Hematopoietic multipotent progenitor cell treated with erythropoietin and hydrocortisone succinate and interleukin-3 and kit ligand, for 6 days (in vitro differentiated cells): ENCODE measurements around the gene SMG6.
A peak's percentile ranks its signal among the peaks of the same experiment; 100 is the strongest.
"Not testable (repeated sequence)": the region's sequence is repeated elsewhere in the genome, so short reads cannot be mapped to it uniquely, and the experiment has no call there.

Source experiments
- DNase-seq: peaks from one replicate; pipeline ENCODE4 v3.0.0-alpha.2; 2015

Gene SMG6

DNA sequence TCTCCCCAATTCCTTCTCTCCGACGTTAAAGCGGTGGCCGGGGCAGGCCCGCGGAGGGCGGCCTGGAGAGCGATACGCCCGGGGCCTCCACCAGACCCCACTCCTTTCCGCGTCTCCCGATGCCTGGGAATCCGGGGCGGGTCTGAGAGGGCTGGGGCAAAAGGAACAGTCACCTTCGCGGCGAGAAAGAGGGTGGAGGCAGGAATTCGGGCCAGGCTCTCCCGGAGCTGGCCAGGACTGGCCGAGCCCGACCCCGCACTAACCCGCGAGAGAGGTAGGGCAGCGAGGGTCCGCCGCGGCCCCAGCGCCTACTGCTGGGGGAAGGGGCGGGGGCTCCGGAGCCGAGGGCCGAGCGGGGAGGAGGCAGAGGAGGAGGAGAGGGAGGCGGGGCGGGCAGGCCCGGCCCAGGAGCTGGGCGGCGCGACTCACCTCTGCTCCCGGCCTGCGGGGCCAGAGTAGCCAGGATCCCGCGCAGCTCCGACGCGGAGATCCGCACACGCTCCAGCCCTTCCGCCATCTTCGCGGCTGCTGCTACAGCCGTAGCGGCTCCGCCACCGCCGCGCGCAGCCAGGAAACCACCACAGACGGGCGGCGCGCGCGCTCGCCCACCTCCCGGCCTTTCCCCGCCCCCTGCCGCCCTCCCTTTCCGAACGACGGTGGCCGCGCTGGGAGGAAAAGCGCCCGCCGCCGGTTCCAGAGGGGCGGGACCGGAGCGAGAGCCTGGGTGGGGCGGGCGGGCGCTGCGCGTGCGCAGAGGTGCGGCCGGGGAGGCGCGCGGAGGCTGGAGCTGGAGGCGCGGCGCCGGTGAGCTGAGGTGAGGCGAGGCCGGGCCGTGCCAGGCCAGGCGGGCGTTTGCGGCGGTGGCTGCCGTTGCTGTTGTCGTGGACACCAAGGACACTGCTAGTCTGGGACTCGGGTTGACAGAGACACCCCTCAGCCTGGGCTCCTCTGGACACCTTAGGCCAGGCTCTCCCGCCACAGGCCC lies at the start of gene SMG6, which contains the start of gene SRR:
SMG6 (minus strand) TSS at position 582 of the 985 bp plus-strand sequence; CDS start at position 517, 65 bp downstream.
SRR (plus strand) TSS at position 747 of the 985 bp plus-strand sequence. CDS start 11,611 bp downstream, outside the sequence.
- DNase-seq: peak; percentile 95

DNA sequence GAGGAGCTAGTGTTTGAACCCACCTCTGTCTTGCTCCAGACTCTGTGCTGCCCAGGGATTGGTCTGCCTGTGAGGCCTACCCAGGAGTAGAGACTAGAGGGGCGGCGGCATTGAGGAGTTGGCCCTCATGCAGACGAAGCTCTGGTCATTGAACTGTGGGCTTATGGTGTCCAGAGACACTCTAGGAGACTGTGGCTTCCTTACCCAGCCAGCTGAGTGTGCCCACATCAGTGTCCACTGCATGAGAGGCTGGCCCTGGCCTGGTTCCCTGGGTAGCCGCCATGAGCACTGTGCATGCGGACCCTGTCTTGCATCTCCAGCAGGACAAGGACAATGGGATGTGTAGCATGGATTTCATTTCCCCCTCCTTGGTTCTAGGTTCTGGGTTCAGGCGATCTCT lies 47.7 kb upstream of the SMG6 start:
- no peak for DNase-seq

DNA sequence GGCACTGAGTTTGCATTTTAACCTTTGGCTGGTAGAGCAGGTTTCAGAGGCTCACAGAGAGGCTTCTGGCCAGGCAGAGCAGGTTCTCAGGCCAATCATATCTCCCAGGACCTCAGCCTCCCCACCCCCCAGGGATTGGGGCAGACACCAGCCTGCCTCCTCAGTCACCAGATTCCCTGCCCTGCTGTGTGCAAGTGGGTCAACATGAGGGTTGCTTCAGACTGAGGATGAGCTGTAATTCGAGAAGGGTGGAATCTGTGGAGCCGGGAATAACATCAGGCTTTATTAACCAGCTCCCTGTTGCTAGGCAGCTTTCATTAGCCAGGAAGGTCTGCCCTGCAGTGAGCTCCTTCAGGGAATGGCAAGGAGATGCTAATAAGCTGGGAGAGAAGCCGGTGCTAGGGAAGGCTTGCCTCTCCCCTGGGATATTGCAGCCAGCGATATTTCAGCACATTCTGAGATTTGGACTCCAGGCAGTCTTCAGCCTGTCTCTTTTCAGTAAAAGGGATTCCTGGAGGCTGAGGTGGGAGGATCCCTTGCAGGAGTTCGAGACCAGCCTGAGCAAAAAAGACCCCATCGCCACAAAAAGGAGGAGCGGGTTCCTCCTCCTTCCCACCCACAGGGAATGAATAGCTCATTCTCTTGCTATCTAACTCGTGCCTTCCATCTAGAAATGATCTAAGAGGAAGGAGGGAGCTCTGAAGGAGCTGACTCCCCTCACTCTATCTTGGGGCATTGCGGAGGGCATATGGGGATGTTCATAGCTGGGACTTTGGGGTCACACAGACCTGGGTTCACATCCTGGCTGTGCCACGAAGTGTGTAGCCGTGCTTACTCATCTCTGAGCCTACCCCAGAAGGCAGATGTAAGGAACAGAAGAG lies 44.5 kb upstream of the SMG6 start:
- DNase-seq: no peak

DNA sequence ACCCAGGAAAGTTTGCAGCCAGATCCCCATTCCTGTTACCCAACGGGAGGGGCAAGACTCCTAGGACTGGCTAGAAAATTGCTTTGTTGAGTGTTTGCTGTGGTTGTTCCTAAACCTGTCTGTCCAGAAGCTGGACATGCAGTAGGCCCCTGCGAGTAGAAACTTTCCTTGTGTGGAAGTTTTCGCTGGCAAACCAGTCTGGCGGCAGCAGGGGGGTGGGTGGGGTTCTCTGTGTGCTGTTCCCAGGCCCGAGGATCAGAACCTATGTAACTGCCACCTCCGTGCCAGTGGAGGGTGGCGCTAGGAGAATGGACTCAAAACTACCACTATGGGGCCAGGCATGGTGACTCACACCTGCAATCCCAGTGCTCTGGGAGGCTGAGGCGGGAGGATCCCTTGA lies 42.9 kb upstream of the SMG6 start:
- DNase-seq: no peak

DNA sequence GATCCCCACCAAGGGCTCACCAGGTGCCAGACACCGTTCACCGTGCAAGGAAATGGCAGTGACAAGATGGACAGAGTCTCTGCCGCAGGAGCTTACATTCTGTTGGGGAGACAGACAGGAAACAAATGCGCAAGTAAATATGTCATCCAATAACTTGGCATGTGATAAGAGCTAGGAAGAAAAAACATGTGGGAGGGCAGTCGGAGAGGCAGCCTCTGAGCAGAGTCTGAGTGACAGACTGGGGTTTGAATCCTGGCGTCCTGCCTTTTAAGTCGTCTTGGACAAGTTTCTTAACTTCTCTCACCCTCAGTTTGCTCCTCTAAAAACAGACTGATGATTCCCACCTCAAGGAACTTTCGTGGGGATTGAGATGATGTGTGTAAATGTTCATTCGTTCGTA lies 40.9 kb upstream of the SMG6 start:
- DNase-seq: no peak

DNA sequence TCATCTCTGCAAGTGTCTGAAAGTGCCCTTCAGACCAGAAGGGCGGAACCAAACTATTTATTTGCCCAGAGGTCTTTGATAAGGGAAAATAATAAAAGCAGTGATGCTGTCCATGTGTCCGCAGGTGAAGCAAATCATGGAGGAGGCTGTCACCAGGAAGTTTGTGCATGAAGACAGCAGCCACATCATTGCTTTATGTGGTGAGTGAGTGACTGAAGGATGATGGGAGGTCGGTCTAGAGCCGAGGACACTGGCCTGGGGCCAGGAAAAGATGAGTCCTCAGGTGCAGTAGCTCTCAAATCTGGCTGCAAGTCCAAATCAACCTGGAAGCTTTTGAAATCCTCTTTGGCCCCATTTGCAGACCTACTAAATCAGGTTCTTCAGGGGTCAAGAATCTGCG lies 39.8 kb upstream of the SMG6 start:
- DNase-seq: no peak

DNA sequence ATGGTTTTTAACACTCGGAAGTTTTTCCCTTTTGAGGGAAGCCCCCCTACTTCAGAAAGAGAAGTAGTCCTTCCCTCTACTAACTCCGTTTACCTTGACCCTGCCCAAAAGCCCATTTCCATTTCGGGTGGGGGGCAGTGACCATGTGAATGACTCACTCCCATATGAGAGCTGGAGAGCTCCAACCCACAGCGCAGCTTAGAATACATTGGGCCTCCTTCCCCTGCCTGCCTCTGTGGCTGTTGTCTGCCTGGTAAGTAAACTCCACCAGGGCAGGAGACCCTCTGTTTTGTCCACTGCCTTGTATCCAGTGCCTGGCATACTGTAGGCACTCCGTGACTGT lies 34.7 kb upstream of the SMG6 start:
- DNase-seq: peak; percentile 23

DNA sequence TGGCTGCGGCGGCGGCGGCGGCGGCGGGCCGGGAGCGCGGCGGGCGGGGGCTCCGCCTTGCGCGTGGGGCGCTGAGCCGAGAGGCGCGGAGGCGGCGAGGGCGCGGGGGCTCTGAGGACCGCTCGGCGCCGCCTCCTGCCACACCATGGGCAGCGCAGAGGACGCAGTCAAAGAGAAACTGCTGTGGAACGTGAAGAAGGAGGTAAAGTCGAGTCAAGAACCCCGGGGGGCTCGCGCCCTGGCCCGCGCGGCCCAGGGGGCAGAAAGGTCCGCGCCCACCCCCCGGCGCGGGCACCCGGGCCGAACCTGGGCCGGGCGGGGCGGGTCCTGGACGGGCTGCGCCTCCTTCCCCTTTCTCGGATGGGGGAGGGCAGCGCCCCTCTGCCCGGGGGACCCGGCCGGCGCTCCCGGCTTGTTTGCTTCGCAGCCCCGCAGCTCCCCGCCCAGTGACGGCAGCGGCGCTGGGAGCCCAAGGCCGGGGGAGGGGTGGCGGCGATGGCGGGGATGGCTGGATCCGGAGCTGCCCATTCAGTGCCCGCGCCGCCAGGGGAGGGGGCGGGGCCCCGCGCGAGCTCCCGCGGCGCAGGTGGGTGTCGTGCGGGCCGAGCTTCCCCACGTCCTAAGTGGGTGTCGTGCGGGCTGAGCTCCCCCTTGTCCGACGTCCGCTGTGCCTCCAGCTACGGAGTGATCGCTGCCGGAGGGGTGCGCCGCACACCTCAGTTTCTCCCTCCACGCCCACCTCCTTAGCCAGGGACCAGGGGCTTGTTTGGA lies 34.1 kb upstream of the SMG6 start:
- DNase-seq: peak; percentile 69

DNA sequence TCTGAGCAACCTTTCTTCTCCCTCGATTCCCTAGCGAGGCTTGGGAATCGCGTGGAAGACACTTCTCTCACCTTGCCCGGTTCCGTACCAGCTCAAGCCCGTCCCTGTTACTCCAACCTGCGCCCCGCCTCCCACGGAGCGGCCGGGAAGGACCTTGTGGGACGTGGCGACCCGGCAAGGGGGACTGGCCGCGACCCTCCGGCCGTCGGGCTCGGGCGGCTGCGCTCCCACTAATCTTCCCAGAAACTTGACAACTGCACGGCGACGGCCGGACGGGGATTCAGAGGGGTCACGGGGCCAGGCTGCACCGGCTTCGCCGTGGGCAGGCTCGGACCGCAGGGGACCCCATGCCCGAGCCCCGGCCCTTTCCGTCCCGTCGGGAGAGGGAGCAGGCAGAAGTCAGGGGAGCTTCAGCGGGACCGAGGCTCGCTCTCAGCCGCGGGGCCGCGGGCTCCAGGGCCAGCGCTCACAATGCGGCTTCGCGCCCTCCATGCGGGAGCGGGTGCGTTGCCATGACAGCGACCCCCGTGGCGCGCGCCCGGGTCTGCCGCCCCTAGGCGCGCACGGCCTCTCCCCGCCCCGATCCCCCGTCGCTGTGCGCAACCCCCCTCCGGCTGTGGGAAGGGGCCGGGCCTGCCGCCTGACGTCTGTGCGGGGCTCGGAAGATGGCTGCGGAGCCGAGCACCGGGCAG lies 33.4 kb upstream of the SMG6 start, which contains the start of gene SGSM2:
SGSM2 (plus strand) TSS at position 650 of the 692 bp plus-strand sequence. CDS start 188 bp downstream, outside the sequence.
- peak; percentile 72 for DNase-seq

DNA sequence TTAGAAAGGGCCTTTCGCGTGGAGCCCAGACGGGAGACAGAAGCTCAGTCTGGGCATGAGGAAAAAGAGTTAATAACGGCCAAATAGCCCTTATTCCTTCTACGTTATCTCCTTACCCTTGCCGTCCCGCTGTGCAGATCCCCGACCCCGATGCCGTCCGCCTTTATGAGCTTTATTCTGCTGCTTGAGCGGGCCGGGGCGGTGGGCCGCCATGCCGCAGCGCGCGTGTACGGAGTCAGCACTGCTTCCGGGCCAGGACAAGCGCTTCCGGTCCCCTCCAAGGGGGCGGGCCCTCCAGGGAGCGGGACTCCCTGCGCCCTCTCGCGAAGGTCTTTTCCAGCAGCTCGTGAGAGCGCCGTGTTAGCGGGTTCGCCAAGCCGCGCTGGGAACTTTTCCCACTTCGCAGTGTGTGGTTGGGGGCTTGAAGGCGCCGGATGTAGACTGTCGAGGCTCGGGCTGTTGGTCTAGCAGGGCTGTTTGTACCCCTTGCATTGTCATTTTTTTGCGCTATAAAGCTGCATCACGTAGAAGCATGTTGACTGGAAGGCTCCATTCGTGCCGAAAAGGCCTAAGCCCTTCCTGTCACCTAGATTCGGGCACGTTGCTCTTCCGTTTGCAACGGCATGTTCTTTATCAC lies 32.7 kb upstream of the SMG6 start, which contains the start of gene TSR1:
TSR1 (minus strand) TSS at position 243 of the 637 bp plus-strand sequence; CDS start at position 213, 30 bp downstream.
- peak; percentile 97 for DNase-seq

DNA sequence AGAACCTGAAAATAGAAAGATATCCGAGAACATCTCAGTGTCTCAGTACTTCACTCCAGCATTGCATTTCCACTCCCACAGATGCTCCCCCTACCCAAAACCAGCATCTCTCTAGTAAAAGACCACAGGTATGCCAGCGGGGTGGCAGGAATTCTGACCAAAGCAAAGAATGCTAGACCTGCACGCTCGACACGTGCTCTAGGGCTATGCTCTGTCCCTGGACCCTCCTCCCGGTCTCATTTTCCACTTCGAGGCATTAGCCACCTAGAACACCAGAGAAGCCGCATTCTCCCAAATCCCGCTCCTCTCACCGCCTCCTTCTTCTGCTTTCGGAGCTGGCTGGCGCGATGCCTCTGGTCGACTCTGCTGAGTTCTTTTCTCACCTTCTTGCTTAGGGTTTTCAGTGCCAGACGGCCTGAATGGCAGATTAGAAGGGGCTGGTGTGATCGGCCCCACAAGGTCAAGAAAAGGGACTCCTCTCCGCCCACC lies 32.2 kb upstream of the SMG6 start:
- DNase-seq: peak; percentile 42

DNA sequence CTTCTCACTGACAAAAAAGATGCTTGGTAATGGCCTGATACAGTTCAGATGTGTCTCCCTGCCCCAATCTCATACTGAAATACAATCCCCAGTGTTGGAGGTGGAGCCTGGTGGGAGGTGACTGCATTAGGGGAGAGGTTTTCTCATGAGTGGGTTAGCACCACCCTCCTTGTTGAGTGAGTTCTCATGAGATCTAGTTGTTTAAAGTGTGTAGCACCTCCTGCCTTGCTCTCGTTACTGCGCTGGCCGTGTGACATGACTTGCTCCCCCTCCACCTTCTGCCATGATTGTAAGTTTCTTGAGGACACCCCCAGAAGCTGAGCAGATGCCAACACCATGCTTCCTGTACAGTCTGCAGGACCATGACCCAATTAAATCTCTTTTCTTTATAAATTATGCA lies 27.7 kb upstream of the SMG6 start:
- no peak for DNase-seq

DNA sequence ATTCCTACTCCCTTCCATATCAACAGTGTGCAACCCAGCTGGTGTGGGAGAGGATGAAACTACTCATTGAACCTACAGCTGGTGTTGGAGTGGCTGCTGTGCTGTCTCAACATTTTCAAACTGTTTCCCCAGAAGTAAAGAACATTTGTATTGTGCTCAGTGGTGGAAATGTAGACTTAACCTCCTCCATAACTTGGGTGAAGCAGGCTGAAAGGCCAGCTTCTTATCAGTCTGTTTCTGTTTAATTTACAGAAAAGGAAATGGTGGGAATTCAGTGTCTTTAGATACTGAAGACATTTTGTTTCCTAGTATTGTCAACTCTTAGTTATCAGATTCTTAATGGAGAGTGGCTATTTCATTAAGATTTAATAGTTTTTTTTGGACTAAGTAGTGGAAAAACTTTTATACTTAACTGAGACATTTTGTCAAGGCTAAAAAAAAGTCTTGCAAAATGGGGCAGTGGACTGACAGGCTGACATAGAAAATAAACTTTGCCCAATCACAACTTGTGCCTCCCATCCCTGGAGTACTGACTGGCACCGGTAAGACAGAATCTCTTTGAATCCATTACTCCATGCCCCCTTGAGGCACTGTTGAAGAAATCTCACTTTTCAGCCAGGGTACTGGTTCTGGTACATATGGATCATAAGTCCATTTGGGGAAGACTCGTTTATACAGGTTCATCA lies 20.2 kb upstream of the SMG6 start:
- DNase-seq: no peak

DNA sequence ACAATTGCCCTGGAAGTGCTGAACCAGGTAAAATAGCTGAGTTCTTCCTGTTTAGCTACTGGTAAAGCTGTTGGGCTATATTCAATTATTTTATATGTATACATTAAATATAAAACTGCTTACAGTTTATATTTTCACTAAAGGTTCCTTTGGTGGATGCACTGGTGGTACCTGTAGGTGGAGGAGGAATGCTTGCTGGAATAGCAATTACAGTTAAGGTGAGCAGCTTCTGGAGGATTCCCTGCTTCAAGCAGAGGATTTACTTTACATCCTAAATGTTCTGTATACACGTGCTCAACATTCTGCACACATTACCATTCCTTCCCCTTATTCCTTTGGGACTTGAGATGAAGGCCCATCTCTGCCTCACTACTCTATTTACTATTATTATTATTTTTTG lies 17.8 kb upstream of the SMG6 start:
- DNase-seq: no peak

DNA sequence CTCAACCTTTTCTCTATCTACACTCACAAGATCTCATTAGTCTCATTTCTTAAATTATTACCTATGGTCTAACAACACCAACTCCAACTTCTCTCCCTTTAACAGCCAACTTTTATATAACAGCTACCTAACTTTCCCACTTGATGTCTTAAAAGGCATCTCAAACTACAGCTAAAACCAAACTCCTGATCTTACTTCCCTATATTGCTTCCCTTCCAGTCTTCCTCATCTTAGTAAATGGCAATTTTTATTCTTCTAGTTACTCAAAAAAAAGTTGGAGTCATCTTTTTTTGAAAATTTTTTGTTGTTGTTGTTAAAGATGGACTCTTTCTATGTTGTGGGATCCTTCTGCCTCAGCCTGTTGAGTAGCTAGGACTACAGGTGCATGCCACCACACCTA lies 15.5 kb upstream of the SMG6 start:
- DNase-seq: no peak

DNA sequence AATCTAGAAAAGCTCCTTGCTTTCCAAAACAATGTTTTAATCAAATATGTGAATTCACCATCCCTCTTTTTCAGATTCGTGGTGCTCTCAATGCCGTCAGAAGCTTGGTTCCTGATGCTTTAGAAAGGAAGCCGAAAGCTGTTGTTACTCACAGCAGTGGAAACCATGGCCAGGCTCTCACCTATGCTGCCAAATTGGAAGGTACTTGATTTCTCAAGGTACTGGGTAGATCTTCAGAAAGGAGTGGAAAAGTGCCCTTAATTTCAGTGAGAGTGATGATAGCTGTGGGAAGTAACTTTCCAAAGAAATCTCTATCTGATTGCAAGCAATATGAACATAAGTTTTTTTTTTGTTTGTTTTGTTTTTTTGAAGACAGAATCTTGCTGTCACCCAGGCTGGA lies 14.2 kb upstream of the SMG6 start:
- no peak for DNase-seq

DNA sequence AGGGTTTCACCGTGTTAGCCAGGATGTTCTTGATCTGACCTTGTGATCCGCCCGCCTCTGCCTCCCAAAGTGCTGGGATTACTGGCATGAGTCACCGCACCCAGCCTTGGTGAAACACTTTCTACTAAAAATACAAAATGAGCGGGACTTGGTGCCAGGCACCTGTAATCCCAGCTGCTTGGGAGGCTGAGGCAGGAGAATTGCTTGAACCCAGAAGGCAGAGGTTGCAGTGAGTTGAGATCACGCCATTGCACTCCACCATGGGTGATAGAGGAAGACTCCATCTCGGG lies 13.3 kb upstream of the SMG6 start:
- DNase-seq: not testable (repeated sequence)

DNA sequence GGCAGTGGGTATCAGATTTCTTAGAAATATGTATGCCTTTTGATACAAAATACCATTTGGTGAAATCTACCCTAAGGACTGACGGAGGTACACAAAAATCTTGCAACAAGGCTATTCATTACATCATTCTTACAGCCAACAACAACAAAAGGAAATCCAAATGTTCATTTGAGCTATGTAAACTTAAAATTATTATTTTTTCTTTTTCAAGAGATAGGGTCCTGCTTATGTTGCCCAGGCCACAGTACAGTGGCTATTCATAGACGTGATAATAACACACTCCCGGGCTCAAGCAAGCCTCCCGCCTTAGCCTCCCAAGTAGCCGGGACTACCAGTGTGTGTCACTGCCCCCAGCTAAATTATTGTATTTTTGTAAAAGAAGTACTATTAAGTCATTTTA lies 9.2 kb upstream of the SMG6 start:
- DNase-seq: no peak

DNA sequence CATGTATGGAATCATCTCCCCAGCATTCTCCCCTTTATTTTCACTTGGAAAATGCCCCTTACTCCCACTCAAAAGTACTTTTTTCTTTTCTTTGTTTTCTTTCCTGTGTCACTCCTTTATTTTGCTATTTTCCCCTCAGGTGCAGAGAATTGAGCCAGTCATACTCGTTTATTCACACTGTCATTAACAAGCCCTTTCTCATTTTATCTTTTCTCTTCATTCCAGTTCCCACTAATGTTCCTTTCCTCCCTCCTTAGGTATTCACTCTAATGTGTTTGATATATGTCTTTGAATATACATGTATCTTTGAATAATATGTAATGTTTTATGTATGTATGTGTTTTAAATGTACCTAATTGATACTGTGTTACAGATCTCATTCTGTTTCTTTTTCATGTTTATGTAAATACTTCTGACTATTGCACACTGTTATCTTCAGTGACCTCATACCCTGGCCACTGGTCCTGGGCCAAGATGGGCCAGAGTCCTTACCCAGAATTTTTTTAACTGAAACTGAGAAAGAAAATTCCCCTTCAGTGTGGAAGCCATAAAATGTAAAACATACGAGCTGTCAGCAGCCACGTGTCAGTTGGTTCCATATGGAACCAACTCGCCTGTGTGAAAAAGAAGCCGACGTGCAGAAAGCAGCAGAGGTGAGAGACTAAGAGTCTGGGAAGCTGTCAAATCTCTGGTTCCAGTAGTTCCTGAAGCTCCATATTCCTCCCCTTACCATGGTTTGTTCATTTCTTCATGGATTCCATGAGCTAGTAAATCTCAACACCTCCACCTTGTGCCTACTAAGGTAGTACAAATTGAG lies 6.0 kb upstream of the SMG6 start:
- DNase-seq: no peak

DNA sequence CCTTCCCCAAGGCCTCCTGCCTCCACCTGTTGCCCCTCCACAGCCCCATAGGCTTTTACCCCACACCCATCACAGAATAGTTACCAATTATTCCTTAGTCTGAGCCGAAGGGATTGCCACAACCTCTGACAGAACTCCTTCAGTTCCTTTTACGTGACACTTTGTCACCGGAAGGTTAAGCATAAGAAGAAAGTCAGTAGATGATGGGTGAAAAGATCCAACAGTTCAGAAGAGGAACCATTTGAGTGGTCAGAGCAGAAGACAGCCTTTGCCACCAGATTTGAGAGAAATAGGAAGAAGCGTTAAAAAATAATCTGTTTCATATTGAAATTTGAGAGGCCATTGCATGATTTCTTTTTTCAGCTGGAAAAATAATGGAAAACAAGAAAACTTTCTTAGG lies 1.3 kb upstream of the SMG6 start:
- DNase-seq: no peak
